GM18951 (cell line): ENCODE measurements around the gene SCMH1.

ENCODE experiments used
- POLR2A ChIP-seq: IDR thresholded peaks from 4 replicates; pipeline ENCODE4 v1.6.1; 2011; ENCODE audit warnings: mild to moderate bottlenecking; ENCODE audit not compliant: insufficient read length, insufficient read depth; ENCODE audit errors: extremely low read depth
- in situ Hi-C: fragments of 300-500 bp; cut with MboI; formaldehyde crosslinking; loops from one replicate; pipeline ENCODE4 v1.12.0; 2022; ENCODE audit warnings: low sequenced_read_pairs, mixed read lengths, inconsistent platforms; ENCODE audit not compliant: unreplicated experiment

The SCMH1 gene

GRCh38 chr1:41046347-41046775 lies 195.7 kb downstream of the SCMH1 start:
- in situ Hi-C loops, result no loop called here
- TF ChIP-seq POLR2A, result no peak

- TF ChIP-seq POLR2A, result no peak
- in situ Hi-C loops, result no loop called here
These were observed 196.4 kb downstream of the SCMH1 start for GRCh38 chr1:41045740-41046139.

GRCh38 chr1:41044187-41044586 lies 197.9 kb downstream of the SCMH1 start:
- in situ Hi-C loops, result no loop called here
- TF ChIP-seq POLR2A, result no peak

- in situ Hi-C loops, result no loop called here
These were observed 200.4 kb downstream of the SCMH1 start for GRCh38 chr1:41041614-41042270.

GRCh38 chr1:41038110-41038509 lies 204.0 kb downstream of the SCMH1 start:
- in situ Hi-C loops, result no loop called here
- TF ChIP-seq POLR2A, result no peak

More at GRCh38 chr1:41041614-41042270, 200.4 kb downstream of the SCMH1 start:
- no peak for TF ChIP-seq POLR2A

- in situ Hi-C loops, result no loop called here
- TF ChIP-seq POLR2A, result no peak
These were observed 204.8 kb downstream of the SCMH1 start for GRCh38 chr1:41037116-41037903.

GRCh38 chr1:41033272-41033671 lies 208.8 kb downstream of the SCMH1 start:
- in situ Hi-C loops, result no loop called here
- TF ChIP-seq POLR2A, result no peak

- in situ Hi-C loops, result no loop called here
- no peak for TF ChIP-seq POLR2A
These were observed 210.0 kb downstream of the SCMH1 start for GRCh38 chr1:41032147-41032546.

GRCh38 chr1:41030872-41031616 lies 211.1 kb downstream of the SCMH1 start:
- in situ Hi-C loops, result no loop called here
- no peak for TF ChIP-seq POLR2A

GRCh38 chr1:41028034-41028642 lies 214.0 kb downstream of the SCMH1 start:
- in situ Hi-C loops, result no loop called here

GRCh38 chr1:41025979-41026819 lies 215.9 kb downstream of the SCMH1 start:
- no peak for TF ChIP-seq POLR2A
- in situ Hi-C loops, result no loop called here

More at GRCh38 chr1:41028034-41028642, 214.0 kb downstream of the SCMH1 start:
- TF ChIP-seq POLR2A, result no peak

- in situ Hi-C loops, result no loop called here
- TF ChIP-seq POLR2A, result no peak
These were observed 217.2 kb downstream of the SCMH1 start for GRCh38 chr1:41024953-41025352.

GRCh38 chr1:41023279-41023990 lies 218.7 kb downstream of the SCMH1 start:
- in situ Hi-C loops, result no loop called here
- TF ChIP-seq POLR2A, result no peak
